CD4-positive, alpha-beta T cell (primary cell): Measurements from ENCODE around the gene RFNG. TPM values are rescaled to one million over a fixed set of nuclear protein-coding genes. Genes with fewer than 3 reads are reported as not detected.
A peak's percentile ranks its signal among the peaks of the same experiment; 100 is the strongest.

ENCODE experiments used
- ATAC-seq: fragments of 200-7000 bp; cut with Tn5 transposase; one replicate; pipeline ENCODE4 v1.10.0; 2022; ENCODE audit warnings: mild to moderate bottlenecking; ENCODE audit not compliant: poor library complexity
- CTCF ChIA-PET: fragments of 350-600 bp; sonication (Branson Sonifier 250); formaldehyde crosslinking; loops from one replicate; lab custom pipeline; 2021; ENCODE audit warnings: antibody characterized with exemption, inconsistent platforms; lab: Charles Lee
- POLR2A ChIA-PET: fragments of 350-600 bp; sonication (Branson Sonifier 250); formaldehyde crosslinking; loops from one replicate; lab custom pipeline; 2021; ENCODE audit warnings: antibody characterized with exemption, inconsistent platforms; lab: Charles Lee
- DNase-seq, 14 experiments: peaks; one replicate each; pipeline ENCODE4 v3.0.0-alpha.2; 2013 to 2020; ENCODE audit warnings: mixed read lengths in 2 of 14
- H3K27ac ChIP-seq, 2 donors: one replicate each; pipeline versions ENCODE4 v1.5.1 to v1.7.0; 2013; ENCODE audit warnings: low read length in 2 of 2, low read depth in 1 of 2, mild to moderate bottlenecking in 1 of 2
- H3K27me3 ChIP-seq, 2 experiments: 1 replicate in 1 of 2; 2 replicates in 1 of 2; pipeline versions ENCODE4 v1.6.1 to v1.7.0; 2013; ENCODE audit warnings: low read length in 2 of 2, control low read depth in 1 of 2, mild to moderate bottlenecking in 1 of 2, moderate library complexity in 1 of 2; ENCODE audit not compliant: insufficient read depth in 2 of 2, control insufficient read depth in 1 of 2
- H3K36me3 ChIP-seq: one replicate; pipeline ENCODE4 v1.6.1; 2013; ENCODE audit warnings: low read length, control low read depth; ENCODE audit not compliant: insufficient read depth
- H3K4me1 ChIP-seq: one replicate; pipeline ENCODE4 v1.6.1; 2013; ENCODE audit warnings: low read length, control low read depth; ENCODE audit not compliant: insufficient read depth
- H3K4me3 ChIP-seq: one replicate; pipeline ENCODE4 v1.5.1; 2013; ENCODE audit warnings: mild to moderate bottlenecking, low read length, moderate library complexity
- H3K9me3 ChIP-seq, 2 experiments: 1 replicate in 1 of 2; 2 replicates in 1 of 2; pipeline versions ENCODE4 v1.6.1 to v1.7.0; 2013; ENCODE audit warnings: low read length in 2 of 2, mild to moderate bottlenecking in 2 of 2, control low read depth in 1 of 2, moderate library complexity in 1 of 2; ENCODE audit not compliant: control insufficient read depth in 1 of 2, insufficient read depth in 1 of 2
- H3K27ac Mint-ChIP-seq: one replicate; pipeline ENCODE4 v1.8.0; 2020; ENCODE audit warnings: mixed read lengths
- H3K27me3 Mint-ChIP-seq: one replicate; pipeline ENCODE4 v1.8.0; 2021; ENCODE audit warnings: mixed read lengths
- H3K36me3 Mint-ChIP-seq: one replicate; pipeline ENCODE4 v1.8.0; 2021; ENCODE audit warnings: low read depth, mixed read lengths
- H3K4me1 Mint-ChIP-seq: one replicate; pipeline ENCODE4 v1.8.0; 2021; ENCODE audit warnings: low read depth, mixed read lengths
- H3K4me3 Mint-ChIP-seq: one replicate; pipeline ENCODE4 v1.8.0; 2020; ENCODE audit warnings: mild to moderate bottlenecking, mixed read lengths
- H3K9me3 Mint-ChIP-seq: one replicate; pipeline ENCODE4 v1.8.0; 2020; ENCODE audit warnings: mixed read lengths
- CTCF ChIP-seq: fragments of 200-600 bp; IDR thresholded peaks from one replicate; pipeline ENCODE4 v1.8.0; 2022; ENCODE audit warnings: antibody characterized with exemption, mild to moderate bottlenecking
- intact Hi-C, 2 experiments: fragments of 100-400 bp; cut with DNase I in 1 of 2; cut with micrococcal nuclease in 1 of 2; formaldehyde crosslinking; loops; one replicate each; pipeline versions ENCODE4 v1.15.1 to v1.9.0; 2023 to 2025; cut with DNase I, micrococcal nuclease
- total RNA-seq, 174 experiments: library from RNA in 2 of 174; stranded (reverse) in 2 of 174; gene quantifications; one replicate each; pipeline ENCODE4 v1.2.3 and lab custom pipeline; 2021 to 2026

The RFNG gene
- total RNA-seq, 2 experiments from 2014 or later = 28.1 to 31.2 TPM

GRCh38 chr17:82078433-82078832, 26.8 kb upstream of the RFNG start:
- H3K27me3 ChIP-seq = no peaks in the 10 kb centered on the region
- no peak overlapping the region for H3K27ac ChIP-seq
- no peaks in the 10 kb centered on the region for H3K9me3 ChIP-seq
- no peaks in the 10 kb centered on the region for H3K9me3 Mint-ChIP-seq
- no peaks in the 10 kb centered on the region for H3K4me1 Mint-ChIP-seq
- intact Hi-C loops = no loop called here
- no peak overlapping the region for H3K27ac Mint-ChIP-seq
- no peak for TF ChIP-seq CTCF
- CTCF ChIA-PET = no interaction called here
- no peak overlapping the region for H3K4me3 ChIP-seq
- H3K36me3 Mint-ChIP-seq = peaks cover 22% of the 10 kb centered on the region
- H3K4me1 ChIP-seq = no peaks in the 10 kb centered on the region
- POLR2A ChIA-PET = no interaction called here
- ATAC-seq (no peak), DNase-seq (peak in 1 of 14 experiments; percentile 0)
- peak overlapping the region; percentile 30 for H3K4me3 Mint-ChIP-seq
- H3K36me3 ChIP-seq = peaks cover 39% of the 10 kb centered on the region
- H3K27me3 Mint-ChIP-seq = no peaks in the 10 kb centered on the region

GRCh38 chr17:82077617-82078358, 26.2 kb upstream of the RFNG start:
- Mint-ChIP-seq H3K4me3 (peak overlapping the region; percentile 45), H3K4me1 (no peaks in the 10 kb centered on the region), H3K9me3 (no peaks in the 10 kb centered on the region), H3K36me3 (peaks cover 15% of the 10 kb centered on the region), H3K27me3 (no peaks in the 10 kb centered on the region), H3K27ac (no peak overlapping the region)
- CTCF ChIA-PET = no interaction called here
- Histone ChIP-seq H3K4me3 (no peak overlapping the region), H3K27ac (no peak overlapping the region), H3K27me3 (no peaks in the 10 kb centered on the region), H3K4me1 (no peaks in the 10 kb centered on the region), H3K9me3 (no peaks in the 10 kb centered on the region), H3K36me3 (peaks cover 32% of the 10 kb centered on the region)
- TF ChIP-seq CTCF = no peak
- intact Hi-C loops = no loop called here
- ATAC-seq (peak; percentile 6), DNase-seq (peak in 1 of 14 experiments; percentile 7)
- POLR2A ChIA-PET = no interaction called here

- ATAC-seq = no peak
Observed at GRCh38 chr17:82076785-82077591, 25.4 kb upstream of the RFNG start.

More at GRCh38 chr17:82076785-82077591, 25.4 kb upstream of the RFNG start:
- CTCF ChIA-PET = no interaction called here
- Histone ChIP-seq H3K36me3 (peaks cover 24% of the 10 kb centered on the region), H3K4me1 (no peaks in the 10 kb centered on the region), H3K27ac (no peak overlapping the region), H3K4me3 (no peak overlapping the region), H3K27me3 (no peaks in the 10 kb centered on the region), H3K9me3 (no peaks in the 10 kb centered on the region)
- Mint-ChIP-seq H3K27ac (peak overlapping the region; percentile 42), H3K27me3 (no peaks in the 10 kb centered on the region), H3K4me3 (no peak overlapping the region), H3K4me1 (no peaks in the 10 kb centered on the region), H3K9me3 (no peaks in the 10 kb centered on the region), H3K36me3 (peaks cover 15% of the 10 kb centered on the region)
- TF ChIP-seq CTCF = no peak
- intact Hi-C loops = no loop called here
- POLR2A ChIA-PET = no interaction called here
- peak in 1 of 14 experiments; percentile 0 for DNase-seq
